Suprapubic skin (tissue), 2 donors: ENCODE data around the gene RBMS3.

Experiments
- EP300 ChIP-seq: sonication (generic); formaldehyde crosslinking; IDR thresholded peaks from one replicate; pipeline ENCODE4 v1.6.1; 2017; ENCODE audit warnings: antibody characterized with exemption
- POLR2A ChIP-seq, 2 donors: fragments of 450-650 bp; IDR thresholded peaks; one replicate each; pipeline ENCODE4 v1.6.1; 2017; ENCODE audit warnings: antibody characterized with exemption in 2 of 2, mild to moderate bottlenecking in 2 of 2, moderate library complexity in 2 of 2

DNA sequence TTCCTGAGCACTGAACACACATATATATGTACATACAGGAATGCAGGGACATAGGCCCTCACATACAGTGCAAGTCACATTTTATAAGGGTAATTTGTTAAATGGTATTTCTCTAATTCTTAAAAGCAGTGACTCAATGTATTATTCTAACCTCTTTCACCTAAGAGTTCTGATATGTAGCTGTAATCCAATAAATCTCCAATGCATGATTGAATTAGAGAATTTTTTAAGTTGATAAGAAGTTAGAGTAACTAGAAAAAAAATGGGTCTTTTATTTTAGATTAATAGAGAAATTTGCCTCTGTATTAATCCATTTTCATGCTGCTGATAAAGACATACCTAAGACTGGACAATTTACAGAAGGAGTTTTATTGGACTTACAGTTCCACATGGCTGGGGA lies 98.2 kb downstream of the RBMS3 start:
- no peak for TF ChIP-seq EP300
- no peak for TF ChIP-seq POLR2A (IDR thresholded peaks at IDR 0.05)
